GM21786 (cell line): Measurements from ENCODE around the gene SAP30.

Experiments
- ATAC-seq: cut with Tn5 transposase; IDR thresholded peaks from one replicate; pipeline ENCODE4 v1.9.1; 2021; ENCODE audit not compliant: unreplicated experiment

SAP30 gene, protein sequence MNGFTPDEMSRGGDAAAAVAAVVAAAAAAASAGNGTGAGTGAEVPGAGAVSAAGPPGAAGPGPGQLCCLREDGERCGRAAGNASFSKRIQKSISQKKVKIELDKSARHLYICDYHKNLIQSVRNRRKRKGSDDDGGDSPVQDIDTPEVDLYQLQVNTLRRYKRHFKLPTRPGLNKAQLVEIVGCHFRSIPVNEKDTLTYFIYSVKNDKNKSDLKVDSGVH

DNA sequence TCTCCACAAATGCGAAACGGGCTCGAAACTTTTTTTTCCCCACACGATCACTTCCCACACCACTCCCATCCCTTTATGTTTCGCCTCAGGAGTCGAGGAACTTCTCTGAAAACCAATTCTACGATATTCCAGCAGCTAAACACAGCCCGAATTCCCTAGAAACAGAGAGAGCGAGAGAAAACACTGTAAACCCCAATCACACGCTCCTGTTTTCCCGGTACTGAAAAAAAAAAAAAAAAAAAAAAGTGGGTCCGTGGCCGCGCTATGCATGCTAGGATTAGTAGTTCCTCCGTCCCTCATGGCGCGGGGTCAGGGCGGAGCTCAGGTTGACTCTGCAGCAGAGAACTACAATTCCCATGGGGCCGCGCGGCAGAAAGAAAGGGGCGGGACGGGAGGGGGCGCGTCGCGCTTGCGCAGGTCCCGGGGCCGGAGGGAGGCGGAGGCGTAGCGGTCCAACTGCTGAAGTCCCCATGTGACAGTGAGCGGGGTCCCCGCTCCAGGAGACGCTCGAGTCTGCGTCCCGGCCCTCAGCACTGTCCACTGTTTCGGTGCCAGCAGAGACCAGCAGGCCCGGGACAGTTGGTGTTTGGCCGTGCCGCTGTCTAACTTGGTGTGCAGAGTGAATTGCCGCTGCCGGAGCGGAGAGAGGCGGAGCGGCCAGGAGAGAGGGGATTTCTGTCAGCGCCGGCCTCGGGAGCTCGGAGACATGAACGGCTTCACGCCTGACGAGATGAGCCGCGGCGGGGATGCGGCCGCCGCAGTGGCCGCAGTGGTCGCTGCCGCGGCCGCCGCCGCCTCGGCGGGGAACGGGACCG, at the start of gene SAP30:
SAP30 (plus strand) TSS at position 478 of the 815 bp plus-strand sequence; CDS start at position 707, 229 bp downstream.
- peak; percentile 64 for ATAC-seq

DNA sequence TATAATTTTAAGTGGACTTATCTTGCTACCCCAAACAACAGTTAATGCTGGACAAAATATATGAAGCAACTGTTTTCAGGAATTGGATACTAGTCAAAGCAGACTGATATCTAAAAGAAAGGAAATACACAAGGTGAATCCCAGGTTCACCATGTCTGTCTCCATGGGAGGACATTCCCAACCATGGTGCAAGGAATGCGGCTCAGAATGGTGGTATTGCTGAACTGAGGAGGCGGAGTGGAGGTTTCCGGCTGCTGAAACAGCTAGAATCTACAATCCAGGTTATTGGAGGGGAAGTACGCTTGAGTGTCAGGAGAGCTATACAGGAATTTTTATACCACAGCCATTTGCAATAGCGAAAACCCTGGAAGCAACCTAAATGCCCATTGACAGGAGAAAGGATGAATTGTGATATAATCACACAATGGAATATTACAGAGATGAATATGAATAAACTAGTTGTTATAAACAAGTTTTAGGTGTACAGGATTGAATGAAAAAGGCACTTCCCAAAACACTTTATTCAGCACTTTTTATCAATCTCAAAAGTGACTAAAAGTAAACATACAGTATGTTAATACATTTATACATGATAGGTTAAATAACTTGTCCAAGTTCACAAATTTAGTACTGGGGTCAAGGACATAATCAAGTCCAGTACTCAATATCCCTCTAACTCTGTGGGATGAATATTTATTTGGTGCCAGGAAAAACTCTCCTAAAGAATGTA, 45.6 kb upstream of the SAP30 start:
- ATAC-seq, result no peak

DNA sequence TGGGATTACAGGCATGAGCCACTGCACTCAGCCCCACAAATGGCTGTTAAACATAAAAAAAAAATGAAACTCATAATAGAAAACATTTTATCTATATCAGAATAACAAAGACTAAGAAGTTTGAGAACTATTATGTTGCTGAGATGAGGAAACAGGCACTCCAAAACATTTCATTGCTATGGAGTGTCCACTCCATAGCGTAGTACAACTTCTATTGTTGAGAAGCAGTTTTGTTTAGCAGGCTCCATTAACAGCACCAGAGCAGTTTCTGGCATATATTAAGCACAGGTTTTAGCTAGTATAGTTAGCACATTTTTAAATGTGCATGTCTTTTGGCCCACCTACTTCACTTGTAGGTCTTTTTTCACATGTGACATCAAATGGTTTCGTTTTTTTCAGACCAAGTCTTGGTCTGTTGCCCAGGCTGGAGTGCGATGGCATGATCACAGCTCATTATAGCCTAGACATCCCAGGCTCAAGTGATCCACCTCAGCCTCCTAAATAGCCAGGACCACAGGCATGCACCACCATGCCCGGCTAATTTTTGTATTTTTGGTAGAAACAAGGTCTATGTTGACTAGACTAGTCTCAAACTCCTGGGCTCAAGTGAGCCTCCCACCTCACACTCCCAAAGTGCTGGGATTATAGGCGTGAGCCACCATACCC, 42.4 kb upstream of the SAP30 start:
- ATAC-seq, result no peak

GRCh38 chr4:173330590-173330989, 40.2 kb upstream of the SAP30 start:
- no peak for ATAC-seq

DNA sequence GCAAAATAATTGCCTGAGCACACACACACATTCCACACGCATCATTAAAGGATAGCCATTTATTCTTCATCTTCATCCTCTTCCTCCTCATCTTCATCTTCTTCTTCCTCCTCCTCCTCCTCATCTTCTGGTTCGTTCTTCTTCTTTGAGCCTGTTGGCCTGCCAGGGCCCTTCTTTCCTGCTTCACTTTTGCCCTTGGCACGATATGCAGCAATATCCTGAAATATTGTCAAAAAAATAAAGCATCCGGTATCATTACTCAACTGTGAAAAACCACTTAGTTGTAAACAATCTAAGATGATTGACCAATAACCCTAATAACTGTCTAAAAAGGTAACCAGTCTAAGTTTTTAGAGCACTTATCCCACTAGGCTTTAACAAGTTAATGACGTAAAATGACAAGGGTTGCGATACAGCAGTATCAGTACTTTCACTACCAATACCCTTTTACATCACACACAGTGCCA, 38.7 kb upstream of the SAP30 start:
- ATAC-seq, result no peak

DNA sequence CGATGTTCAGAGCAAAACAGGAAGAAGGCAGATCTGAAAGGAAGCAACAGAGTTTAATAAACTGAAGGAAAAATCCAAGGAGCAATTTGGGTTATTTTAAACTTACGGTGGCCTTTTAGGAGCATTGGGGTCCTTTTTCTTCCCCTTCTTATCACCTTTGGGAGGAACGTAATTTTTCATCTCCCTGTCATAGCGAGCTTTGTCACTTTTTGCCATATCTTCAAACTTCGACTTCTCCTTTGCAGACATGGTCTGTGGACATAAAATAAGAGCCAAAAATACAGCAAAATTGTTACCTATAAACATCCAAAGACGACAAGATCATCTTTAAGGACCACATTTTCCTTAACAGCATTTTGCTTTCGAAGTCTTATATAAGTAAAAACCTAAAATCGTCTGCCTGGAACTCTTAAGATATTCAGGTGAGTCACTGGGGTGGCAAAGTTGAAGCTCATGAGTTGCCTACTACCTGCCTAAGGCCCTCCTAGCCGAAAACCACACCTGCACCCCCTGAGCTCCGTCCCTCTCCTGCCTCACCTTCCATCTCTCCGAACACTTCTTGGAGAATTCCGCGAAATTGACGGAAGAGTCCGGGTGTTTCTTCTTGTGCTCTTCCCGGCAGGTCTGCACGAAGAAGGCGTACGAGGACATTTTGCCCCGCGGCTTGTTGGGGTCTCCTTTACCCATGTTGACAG, 37.6 kb upstream of the SAP30 start:
- ATAC-seq, result no peak

- no peak for ATAC-seq
These were observed 37.1 kb upstream of the SAP30 start for GRCh38 chr4:173333658-173334084.

DNA sequence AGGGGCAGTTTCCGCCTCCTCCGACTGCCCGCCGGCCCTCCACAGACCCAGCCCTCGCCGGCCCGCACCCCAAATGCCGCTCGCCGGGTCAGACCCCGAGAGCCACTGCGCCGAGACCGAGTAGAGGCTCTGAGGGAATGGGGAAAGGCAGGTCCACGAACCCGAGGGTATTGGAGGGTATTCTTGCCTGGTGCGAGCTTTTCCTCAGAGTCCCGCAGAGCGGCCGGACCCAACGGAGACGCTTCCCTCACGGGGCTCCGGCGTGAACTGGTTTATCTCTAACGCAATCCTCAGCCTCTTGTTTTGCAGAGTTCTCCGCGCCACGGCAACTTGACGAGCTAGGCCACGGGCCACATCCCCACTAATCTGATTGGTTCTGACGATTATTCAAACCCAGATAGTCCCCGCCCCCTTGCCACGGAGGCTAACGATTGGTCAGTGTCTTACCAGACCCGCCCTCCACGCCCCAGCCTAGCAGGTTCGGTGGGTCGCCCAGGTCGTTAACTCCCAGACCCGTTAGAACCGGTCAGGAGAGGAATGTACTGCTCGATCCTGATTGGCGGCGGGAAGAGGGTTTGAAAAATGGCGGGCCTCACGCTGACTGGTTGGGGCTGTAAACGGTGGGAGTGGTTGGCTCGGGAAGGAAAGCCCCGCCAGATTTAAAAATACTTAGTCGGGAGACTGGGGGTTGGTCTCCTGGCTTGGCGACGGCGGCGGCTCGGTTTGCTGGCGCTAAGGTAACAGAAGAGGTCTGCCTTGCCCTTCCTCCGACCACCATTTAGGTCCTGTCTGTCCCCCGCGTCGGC, 36.5 kb upstream of the SAP30 start, which contains the start of gene HMGB2:
HMGB2 (minus strand) TSS at position 274 of the 806 bp plus-strand sequence. CDS start 709 bp downstream, outside the sequence.
- peak; percentile 90 for ATAC-seq

- ATAC-seq, result peak; percentile 31
These were observed 35.6 kb upstream of the SAP30 start for GRCh38 chr4:173334891-173335752.

DNA sequence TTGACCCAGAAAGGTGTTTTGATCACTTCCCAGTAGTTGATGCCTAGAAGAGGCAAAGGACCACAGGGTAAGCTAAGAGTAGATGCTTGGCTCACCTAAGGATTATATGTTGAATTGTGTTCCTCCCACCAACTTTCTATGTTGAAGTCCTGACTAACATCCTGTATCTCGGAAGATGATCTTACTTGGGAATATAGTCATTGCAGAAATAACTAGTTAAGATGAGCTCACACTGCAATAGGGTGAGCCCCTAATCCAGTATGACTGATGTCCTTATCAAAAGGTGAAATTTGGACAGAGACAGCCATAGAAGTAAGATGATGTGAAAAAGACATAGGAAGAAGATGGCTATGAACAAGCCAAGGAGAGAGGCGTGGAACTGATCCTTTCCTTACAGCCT, 33.3 kb upstream of the SAP30 start:
- no peak for ATAC-seq

- ATAC-seq, result no peak
These were observed 26.8 kb upstream of the SAP30 start for GRCh38 chr4:173343832-173344397.

DNA sequence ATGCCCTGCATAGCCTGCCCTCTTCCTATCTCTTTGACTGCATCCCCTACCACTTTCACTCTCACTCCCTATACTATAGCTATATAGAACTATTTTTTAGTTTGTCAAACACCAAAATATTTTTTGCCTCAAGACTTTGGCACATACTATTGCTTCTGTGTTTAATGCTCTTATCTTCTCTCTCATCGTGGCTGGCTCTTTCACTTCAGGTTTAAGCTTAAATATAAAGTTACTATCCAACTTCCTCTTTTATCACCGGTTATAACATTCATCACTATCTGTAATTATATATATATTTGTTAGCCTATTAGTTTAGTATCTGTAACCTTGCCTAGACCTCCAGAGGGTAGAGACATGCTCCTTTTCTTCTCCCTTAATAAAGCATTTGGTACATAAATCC, 25.1 kb upstream of the SAP30 start:
- ATAC-seq, result peak; percentile 61

DNA sequence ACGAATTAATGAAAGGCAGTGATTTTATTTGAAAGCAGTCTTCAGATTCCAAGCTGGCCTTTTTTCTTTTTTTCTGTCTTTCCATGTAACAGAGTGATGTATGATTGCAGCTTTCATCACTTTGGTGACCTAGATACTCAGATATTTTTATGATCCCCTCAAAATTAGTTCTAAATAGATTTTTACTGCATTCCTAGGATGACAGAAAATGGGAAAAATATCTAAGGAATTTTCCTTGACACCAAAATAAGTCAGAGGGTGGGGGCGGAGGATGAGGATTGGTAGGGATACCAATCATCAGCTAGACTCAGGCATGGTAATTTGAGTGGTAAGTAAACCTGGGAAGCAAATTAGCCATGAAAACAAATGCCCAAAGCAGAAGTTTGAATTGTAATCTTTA, 24.7 kb upstream of the SAP30 start:
- ATAC-seq, result no peak

GRCh38 chr4:173347467-173347866, 23.3 kb upstream of the SAP30 start:
- no peak for ATAC-seq

GRCh38 chr4:173357939-173358338, 12.8 kb upstream of the SAP30 start:
- ATAC-seq, result no peak

DNA sequence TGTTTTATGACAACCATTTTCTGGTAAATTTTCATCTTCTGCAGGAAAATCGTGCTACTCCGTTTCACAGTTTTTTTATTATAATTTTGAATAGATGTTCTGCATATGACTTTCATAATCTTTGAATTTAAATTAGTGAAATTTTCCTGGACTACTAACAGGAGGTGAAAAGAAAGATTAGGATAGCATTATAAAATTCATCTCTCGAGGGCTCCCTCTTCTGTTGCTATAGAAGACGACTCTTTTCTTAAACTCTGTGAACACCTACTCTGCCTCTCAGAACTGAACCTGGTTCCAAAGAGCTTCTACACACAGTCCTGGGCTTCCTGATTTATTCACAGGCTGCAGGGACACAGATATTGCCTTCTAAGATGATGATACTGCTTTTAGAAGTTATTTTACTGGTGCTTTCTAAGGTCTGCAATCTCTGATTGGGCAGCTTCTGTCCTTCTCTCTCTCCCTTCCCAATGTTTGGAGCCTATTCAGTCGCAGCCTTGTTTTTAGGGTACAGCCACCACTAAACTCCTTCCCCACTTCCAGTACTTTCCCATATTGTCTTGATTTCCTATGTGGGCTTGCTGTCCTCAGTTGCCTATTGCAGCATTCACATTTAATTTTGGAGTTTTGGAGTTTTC, 10.1 kb upstream of the SAP30 start:
- no peak for ATAC-seq

- no peak for ATAC-seq
These were observed 8.1 kb upstream of the SAP30 start for GRCh38 chr4:173362666-173363065.
